Measurements from ENCODE around the gene SFR1. TPM values are rescaled to one million over a fixed set of nuclear protein-coding genes. Genes with fewer than 3 reads are reported as not detected.
A peak's percentile ranks its signal among the peaks of the same experiment; 100 is the strongest.

SFR1 gene
- total RNA-seq, 1 experiment from 2014 or later: 2.9 TPM

DNA sequence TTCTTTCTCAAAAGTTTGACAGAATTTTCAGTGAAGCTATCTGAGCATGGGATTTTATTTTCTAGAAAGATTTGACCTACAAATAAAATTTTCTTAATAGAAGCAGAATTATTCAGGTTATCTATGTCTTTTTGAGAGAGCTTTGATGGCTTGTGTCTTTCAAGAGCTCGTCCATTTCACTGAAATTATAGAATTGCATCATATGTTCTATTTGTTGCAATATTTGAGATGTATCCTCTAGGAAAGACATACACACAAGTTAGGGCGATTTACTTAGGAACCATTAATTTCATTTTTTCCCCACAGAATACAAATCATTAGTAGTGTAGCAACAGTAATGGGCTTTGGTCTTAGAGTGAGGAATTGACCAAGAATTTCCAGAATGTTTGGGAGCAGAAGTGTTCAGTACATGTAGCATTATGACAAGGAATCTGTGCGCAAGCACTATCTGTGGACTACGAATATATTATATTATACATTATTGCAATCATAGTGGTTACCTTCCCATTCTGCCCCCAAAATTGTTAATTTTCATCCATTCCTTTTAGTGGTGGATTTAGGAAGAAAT is 23.5 kb upstream of the SFR1 start:
- H3K4me2 ChIP-seq (ENCODE audit: low read length): no peak overlapping the region
- no peak overlapping the region for H3K9ac ChIP-seq (ENCODE audit: low read length)
- BruUV-seq (replicated peaks): no TSS peak
- TF ChIP-seq EZH2 (IDR thresholded peaks at IDR 0.05; ENCODE audit: low read length, unreplicated experiment) (no peak), EZH2phosphoT487 (IDR thresholded peaks at IDR 0.05; ENCODE audit: borderline replicate concordance, low read length) (no peak)
- TF ChIP-seq, protein P1, sequence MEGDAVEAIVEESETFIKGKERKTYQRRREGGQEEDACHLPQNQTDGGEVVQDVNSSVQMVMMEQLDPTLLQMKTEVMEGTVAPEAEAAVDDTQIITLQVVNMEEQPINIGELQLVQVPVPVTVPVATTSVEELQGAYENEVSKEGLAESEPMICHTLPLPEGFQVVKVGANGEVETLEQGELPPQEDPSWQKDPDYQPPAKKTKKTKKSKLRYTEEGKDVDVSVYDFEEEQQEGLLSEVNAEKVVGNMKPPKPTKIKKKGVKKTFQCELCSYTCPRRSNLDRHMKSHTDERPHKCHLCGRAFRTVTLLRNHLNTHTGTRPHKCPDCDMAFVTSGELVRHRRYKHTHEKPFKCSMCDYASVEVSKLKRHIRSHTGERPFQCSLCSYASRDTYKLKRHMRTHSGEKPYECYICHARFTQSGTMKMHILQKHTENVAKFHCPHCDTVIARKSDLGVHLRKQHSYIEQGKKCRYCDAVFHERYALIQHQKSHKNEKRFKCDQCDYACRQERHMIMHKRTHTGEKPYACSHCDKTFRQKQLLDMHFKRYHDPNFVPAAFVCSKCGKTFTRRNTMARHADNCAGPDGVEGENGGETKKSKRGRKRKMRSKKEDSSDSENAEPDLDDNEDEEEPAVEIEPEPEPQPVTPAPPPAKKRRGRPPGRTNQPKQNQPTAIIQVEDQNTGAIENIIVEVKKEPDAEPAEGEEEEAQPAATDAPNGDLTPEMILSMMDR (conservative IDR thresholded peaks at IDR 0.05; ENCODE audit: low read depth, low read length): no peak
- intact Hi-C loops (cut with micrococcal nuclease): loop anchor here (2.0 kb wide), 1 partner anchor 18 kb away; no protein-coding TSS in a partner anchor
- H4K20me1 ChIP-seq (ENCODE audit: low read length): no peaks in the 10 kb centered on the region
- peaks cover 16% of the 10 kb centered on the region for H3K4me1 ChIP-seq (ENCODE audit: insufficient read depth, low read length)
- CTCF ChIA-PET: no interaction called here
- no peaks in the 10 kb centered on the region for H3K36me3 ChIP-seq (ENCODE audit: low read depth, low read length)
- H3K4me3 ChIP-seq (ENCODE audit: low read length): no peak overlapping the region
- DNase-seq (no peak), ATAC-seq (no peak)
- H3K9me3 ChIP-seq (ENCODE audit: low read length): peaks cover under 1% of the 10 kb centered on the region; the same call in 1 of the 2 replicates
- H3K27me3 ChIP-seq (ENCODE audit: low read length): no peaks in the 10 kb centered on the region
- peaks cover under 1% of the 10 kb centered on the region for H3F3A ChIP-seq (ENCODE audit: low read length, unreplicated experiment)
- POLR2A ChIA-PET (ENCODE audit: unreplicated experiment): no interaction called here
- no peaks in the 10 kb centered on the region for H3K79me2 ChIP-seq (ENCODE audit: low read length)
- no peaks in the 10 kb centered on the region for H3K9me2 ChIP-seq (replicated peaks; ENCODE audit: low read length)
- H3K27ac ChIP-seq (ENCODE audit: low read length): no peak overlapping the region
- no peak overlapping the region for H2AFZ ChIP-seq (ENCODE audit: low read length)

DNA sequence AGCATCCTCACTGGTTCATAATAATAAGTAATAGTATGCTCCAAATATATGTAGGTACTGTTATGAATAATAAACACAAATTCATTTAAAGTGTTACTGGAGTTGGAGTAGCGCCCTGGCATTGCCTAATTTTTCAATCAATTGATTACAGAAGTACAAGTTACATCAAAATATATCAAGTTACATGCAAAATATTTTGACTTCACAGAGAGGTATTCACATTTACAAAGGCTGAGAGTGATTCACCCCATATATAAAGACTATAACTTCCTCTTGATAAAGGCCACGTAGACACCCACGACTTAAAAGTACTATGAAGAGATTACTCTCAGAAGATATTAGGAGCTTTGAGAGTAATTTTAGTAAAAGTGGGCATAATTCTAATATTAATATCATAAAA is 22.7 kb upstream of the SFR1 start:
- H3K4me2 ChIP-seq (ENCODE audit: low read length): 0 out of 2 replicates have a peak overlapping the region, but pooled peaks have one; percentile 27
- ATAC-seq: peak; percentile 85
- H3K36me3 ChIP-seq (ENCODE audit: low read depth, low read length): no peaks in the 10 kb centered on the region
- H3K4me3 ChIP-seq (ENCODE audit: low read length): no peak overlapping the region
- no peaks in the 10 kb centered on the region for H3F3A ChIP-seq (ENCODE audit: low read length, unreplicated experiment)
- no peak overlapping the region for H3K9ac ChIP-seq (ENCODE audit: low read length)
- no peak overlapping the region for H2AFZ ChIP-seq (ENCODE audit: low read length)
- BruUV-seq (replicated peaks): no TSS peak
- H3K27me3 ChIP-seq (ENCODE audit: low read length): no peaks in the 10 kb centered on the region
- CTCF ChIA-PET: no interaction called here
- intact Hi-C loops (cut with micrococcal nuclease): loop anchor here (2.0 kb wide), 1 partner anchor 18 kb away; no protein-coding TSS in a partner anchor
- no peaks in the 10 kb centered on the region for H3K79me2 ChIP-seq (ENCODE audit: low read length)
- TF ChIP-seq EZH2phosphoT487 (IDR thresholded peaks at IDR 0.05; ENCODE audit: borderline replicate concordance, low read length): no peak
- no peak overlapping the region for H3K27ac ChIP-seq (ENCODE audit: low read length)
- POLR2A ChIA-PET (ENCODE audit: unreplicated experiment): no interaction called here
- no peaks in the 10 kb centered on the region for H4K20me1 ChIP-seq (ENCODE audit: low read length)
- DNase-seq: peak; percentile 57
- H3K4me1 ChIP-seq (ENCODE audit: insufficient read depth, low read length): peaks cover 17% of the 10 kb centered on the region
- H3K9me2 ChIP-seq (replicated peaks; ENCODE audit: low read length): no peaks in the 10 kb centered on the region
- H3K9me3 ChIP-seq (ENCODE audit: low read length): no peaks in the 10 kb centered on the region

DNA sequence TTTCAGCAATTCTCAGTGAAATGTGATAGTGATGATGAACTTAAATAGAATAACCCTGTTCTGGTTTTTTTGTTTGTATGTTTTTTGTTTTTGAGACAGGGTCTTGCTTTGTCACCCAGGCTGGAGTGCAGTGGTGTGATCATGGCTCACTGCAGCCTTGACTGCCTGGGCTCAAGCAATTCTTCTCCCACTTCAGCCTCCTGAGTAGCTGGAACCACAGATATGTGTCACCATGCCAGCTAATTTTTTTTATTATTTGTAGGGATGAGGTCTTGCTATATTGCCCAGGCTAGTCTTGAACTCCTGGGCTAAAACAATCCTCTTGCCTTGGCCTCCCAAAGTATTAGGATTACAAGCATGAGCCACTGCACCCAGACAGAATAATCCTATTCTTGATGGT is 22.0 kb upstream of the SFR1 start:
- ATAC-seq (peak; percentile 38; the same call in 1 of the 2 replicates), DNase-seq (no peak)
- Histone ChIP-seq H2AFZ (ENCODE audit: low read length) (no peak overlapping the region), H3K4me3 (ENCODE audit: low read length) (no peak overlapping the region), H3K9me3 (ENCODE audit: low read length) (no peaks in the 10 kb centered on the region), H3K79me2 (ENCODE audit: low read length) (no peaks in the 10 kb centered on the region), H3K27ac (ENCODE audit: low read length) (no peak overlapping the region), H3K9ac (ENCODE audit: low read length) (no peak overlapping the region), H3K27me3 (ENCODE audit: low read length) (no peaks in the 10 kb centered on the region), H3K4me2 (ENCODE audit: low read length) (0 out of 2 replicates have a peak overlapping the region, but pooled peaks have one; percentile 27), H3K4me1 (ENCODE audit: insufficient read depth, low read length) (peaks cover 24% of the 10 kb centered on the region), H4K20me1 (ENCODE audit: low read length) (no peaks in the 10 kb centered on the region), H3K9me2 (replicated peaks; ENCODE audit: low read length) (no peaks in the 10 kb centered on the region), H3F3A (ENCODE audit: low read length, unreplicated experiment) (no peaks in the 10 kb centered on the region), H3K36me3 (ENCODE audit: low read depth, low read length) (no peaks in the 10 kb centered on the region)
- no peak for TF ChIP-seq EZH2phosphoT487 (IDR thresholded peaks at IDR 0.05; ENCODE audit: borderline replicate concordance, low read length)
- TF ChIP-seq EZH2 (IDR thresholded peaks at IDR 0.05; ENCODE audit: low read length, unreplicated experiment): no peak
- TF ChIP-seq, protein P1 (conservative IDR thresholded peaks at IDR 0.05; ENCODE audit: low read depth, low read length): no peak
- no TSS peak for BruUV-seq (replicated peaks)
- intact Hi-C loops (cut with micrococcal nuclease): loop anchor here (2.0 kb wide), 1 partner anchor 17 kb away; no protein-coding TSS in a partner anchor
- ChIA-PET CTCF (no interaction called here), POLR2A (ENCODE audit: unreplicated experiment) (interaction anchor here (0.6 kb wide), 1 partner anchor 9 kb away, joined by 3 read pairs; no protein-coding TSS in a partner anchor)
